HEK293 (cell line): ENCODE data around the gene ANTKMT.

Experiments
- PBX3 ChIP-seq: sonication (generic); formaldehyde crosslinking; IDR thresholded peaks from 2 replicates; pipeline ENCODE4 v1.8.1; 2022; ENCODE audit warnings: mild to moderate bottlenecking, moderate library complexity, missing genetic modification reagents
- ZBTB44 ChIP-seq: fragments of 450-650 bp; IDR thresholded peaks from 2 replicates; pipeline ENCODE4 v1.5.1; 2018; ENCODE audit warnings: missing biosample characterization, mild to moderate bottlenecking, missing genetic modification characterization
- ZNF416 ChIP-seq: fragments of 450-650 bp; formaldehyde crosslinking; IDR thresholded peaks from 2 replicates; pipeline ENCODE4 v1.5.1; 2016; ENCODE audit warnings: missing biosample characterization, missing genetic modification characterization
- ZNF510 ChIP-seq: fragments of 450-650 bp; formaldehyde crosslinking; IDR thresholded peaks from 2 replicates; pipeline ENCODE4 v1.5.1; 2018; ENCODE audit warnings: mild to moderate bottlenecking, missing genetic modification characterization, missing biosample characterization; ENCODE audit not compliant: insufficient replicate concordance
- ZNF580 ChIP-seq: fragments of 450-650 bp; formaldehyde crosslinking; IDR thresholded peaks from 2 replicates; pipeline ENCODE4 v1.5.1; 2016; ENCODE audit warnings: missing biosample characterization, missing genetic modification characterization
- ZNF629 ChIP-seq: fragments of 450-650 bp; formaldehyde crosslinking; IDR thresholded peaks from 2 replicates; pipeline ENCODE4 v1.5.1; 2017; ENCODE audit warnings: missing biosample characterization, missing genetic modification characterization
- ZNF707 ChIP-seq: fragments of 450-650 bp; formaldehyde crosslinking; IDR thresholded peaks from 2 replicates; pipeline ENCODE4 v1.5.1; 2016; ENCODE audit warnings: missing biosample characterization, missing genetic modification characterization
- TF ChIP-seq, protein P1 (sequence below): fragments of 450-650 bp; formaldehyde crosslinking; IDR thresholded peaks from 2 replicates; pipeline ENCODE4 v1.5.1; 2016; ENCODE audit warnings: missing biosample characterization, missing genetic modification characterization

- TF ChIP-seq ZNF510 (no peak), ZNF707 (tag by site-specific recombination) (no peak), ZNF416 (tag by site-specific recombination) (no peak), ZBTB44 (no peak), ZNF629 (tag by site-specific recombination) (no peak), ZNF580 (tag by site-specific recombination) (no peak), PBX3 (CRISPR knock-in tag) (no peak)
- TF ChIP-seq, protein P1, sequence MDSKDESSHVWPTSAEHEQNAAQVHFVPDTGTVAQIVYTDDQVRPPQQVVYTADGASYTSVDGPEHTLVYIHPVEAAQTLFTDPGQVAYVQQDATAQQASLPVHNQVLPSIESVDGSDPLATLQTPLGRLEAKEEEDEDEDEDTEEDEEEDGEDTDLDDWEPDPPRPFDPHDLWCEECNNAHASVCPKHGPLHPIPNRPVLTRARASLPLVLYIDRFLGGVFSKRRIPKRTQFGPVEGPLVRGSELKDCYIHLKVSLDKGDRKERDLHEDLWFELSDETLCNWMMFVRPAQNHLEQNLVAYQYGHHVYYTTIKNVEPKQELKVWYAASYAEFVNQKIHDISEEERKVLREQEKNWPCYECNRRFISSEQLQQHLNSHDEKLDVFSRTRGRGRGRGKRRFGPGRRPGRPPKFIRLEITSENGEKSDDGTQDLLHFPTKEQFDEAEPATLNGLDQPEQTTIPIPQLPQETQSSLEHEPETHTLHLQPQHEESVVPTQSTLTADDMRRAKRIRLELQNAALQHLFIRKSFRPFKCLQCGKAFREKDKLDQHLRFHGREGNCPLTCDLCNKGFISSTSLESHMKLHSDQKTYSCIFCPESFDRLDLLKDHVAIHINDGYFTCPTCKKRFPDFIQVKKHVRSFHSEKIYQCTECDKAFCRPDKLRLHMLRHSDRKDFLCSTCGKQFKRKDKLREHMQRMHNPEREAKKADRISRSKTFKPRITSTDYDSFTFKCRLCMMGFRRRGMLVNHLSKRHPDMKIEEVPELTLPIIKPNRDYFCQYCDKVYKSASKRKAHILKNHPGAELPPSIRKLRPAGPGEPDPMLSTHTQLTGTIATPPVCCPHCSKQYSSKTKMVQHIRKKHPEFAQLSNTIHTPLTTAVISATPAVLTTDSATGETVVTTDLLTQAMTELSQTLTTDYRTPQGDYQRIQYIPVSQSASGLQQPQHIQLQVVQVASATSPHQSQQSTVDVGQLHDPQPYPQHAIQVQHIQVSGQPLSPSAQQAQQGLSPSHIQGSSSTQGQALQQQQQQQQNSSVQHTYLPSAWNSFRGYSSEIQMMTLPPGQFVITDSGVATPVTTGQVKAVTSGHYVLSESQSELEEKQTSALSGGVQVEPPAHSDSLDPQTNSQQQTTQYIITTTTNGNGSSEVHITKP (tag by site-specific recombination): no peak
Measured at GRCh38 chr16:725463-726187, 4.7 kb downstream of the ANTKMT start.
